GM12873 (cell line): Measurements from ENCODE around the gene ASB18.

Experiments
- CTCF ChIP-seq: IDR thresholded peaks from 2 replicates; pipeline ENCODE4 v1.5.1; 2012; ENCODE audit warnings: low read depth, mild to moderate bottlenecking, moderate library complexity, low read length, control low read depth; ENCODE audit not compliant: insufficient read depth; ENCODE audit errors: missing control alignments

ASB18 gene

DNA sequence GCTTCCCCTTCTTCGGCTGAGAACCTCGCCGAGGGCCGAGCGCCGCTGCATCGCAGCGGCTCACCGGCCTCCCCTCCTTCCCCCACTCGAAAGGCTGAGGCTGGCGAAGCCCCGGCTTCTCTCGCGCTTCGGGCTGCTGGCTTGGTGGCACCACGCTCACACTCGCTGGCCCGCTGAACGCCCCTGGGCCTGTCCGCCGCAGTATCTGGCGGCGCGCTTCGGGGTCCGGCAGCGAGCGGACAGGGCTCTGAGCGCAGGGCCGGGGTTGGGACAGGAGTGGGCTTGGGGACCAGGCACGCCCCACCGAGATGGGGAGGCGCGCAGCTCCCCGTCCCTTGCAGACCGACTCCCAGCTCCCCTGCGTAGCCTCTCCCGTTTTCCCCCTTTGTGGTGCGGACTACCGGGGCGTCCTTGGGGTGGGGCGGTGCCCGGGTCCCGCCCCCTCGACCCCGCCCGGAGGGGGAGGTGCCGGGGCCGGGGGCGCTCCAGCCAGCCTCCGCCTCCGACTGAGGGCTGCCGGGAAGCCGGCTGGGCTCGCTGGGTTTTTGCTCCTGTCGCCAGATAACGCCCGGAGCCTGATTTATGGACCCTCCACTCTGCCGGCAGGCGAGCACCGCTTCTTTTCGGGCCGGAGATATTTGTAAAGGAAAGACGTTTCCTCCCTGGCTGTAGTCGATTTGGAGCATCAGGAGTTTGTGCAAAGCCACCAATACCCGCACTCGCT is 99.8 kb downstream of the ASB18 start:
- TF ChIP-seq CTCF, result no peak

DNA sequence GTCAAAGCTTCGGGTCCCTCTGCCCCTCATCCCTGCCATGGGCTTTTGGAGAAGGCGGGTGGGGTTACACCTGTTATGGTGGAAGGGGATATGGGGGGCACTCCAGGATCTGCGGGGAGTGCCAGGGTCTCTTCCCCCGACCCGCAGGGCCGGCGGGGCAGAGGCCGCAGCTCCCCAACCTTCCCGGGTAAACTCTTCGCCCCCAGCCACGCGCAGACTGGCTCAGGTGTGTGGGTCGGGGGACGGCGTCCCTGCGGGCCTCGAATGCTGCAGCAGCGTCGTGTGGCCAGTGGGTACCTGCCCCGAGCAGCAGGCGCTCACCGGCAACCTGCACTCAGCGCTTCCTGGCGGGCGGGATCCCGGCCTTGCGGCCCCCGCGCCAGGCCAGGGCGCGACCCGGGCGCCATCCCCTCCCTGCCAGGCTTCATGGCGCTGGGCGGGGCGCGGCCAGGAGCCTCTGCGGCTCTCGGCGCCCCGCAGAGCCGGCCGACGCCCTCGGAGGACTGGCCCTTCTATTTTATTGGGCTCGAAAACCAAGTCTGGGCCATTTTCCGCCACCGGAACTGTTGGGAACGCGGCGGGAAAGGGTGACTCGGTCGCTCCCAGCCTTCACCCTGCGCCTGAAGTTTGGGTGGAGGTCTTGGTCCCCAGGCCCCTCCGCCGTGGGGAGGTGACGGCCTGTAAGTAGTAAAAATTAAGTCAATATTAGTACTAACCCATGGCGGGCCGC is 100.6 kb downstream of the ASB18 start:
- no peak for TF ChIP-seq CTCF

DNA sequence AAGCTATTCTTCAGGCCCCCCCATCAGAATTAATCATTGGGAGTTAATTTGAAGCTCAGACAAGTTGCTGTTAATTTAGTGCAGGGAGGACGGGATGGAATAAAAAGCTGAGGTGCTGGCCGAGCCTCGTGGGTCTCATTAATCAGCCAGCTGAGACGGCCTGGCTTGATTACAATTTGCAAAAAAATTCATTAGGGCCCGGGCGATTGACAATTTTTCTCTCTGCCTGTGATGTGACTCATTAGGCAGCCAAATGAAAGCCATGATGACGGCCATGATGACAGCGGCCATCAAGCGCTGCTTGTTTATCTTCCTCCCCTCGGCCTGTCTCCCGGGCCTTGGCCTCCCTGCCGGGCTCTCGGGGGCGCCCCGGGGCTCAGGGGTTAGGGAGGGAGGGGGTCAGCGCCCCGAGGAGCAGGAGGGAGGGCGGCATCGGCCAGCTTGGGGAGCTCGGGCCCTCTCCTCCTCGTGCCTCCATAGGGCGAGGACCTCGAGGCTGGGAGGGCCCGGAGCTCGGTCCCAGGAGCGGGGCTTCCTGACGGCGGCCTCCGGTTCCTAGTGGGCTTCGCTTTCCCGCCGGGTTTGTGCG is 101.2 kb downstream of the ASB18 start:
- no peak for TF ChIP-seq CTCF

DNA sequence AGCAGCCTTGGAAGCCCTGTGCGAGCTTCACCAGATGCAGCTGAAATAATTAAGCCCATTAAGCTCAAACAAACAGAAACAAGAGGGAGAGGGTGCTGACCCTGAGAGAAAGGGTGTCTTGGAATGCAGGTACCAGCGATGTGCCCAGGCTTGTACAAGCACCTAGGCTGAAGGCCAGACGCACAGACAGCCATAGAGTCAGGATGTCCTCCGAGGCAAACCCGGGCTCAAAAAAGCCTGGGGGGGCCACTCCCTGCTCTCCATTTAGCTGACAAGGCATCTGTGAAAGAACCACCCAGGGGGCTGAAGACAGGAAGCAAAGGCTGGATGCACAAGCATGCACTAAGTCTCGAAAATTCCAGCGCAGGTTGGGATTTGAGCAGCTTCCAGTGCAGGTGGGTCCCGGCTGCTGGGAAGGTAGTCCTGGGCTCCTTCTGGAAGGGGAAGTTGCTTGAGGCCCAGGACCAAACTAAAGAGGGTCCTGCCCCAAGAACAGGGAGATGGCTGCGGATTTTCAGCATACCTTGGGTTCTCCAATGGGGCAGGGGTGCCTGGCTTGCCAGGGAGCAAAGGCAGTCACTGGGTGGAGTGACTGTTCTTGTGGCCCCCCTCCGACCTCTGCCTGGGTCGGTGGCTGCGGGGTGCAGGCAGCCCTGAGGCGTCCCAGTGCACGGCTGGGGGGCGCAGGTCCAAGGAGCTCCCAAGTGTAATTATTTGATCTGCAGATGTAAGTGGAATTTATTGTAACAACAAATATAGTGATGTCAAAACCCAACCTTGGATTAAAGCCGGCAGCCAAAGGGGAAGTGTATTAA is 102.0 kb downstream of the ASB18 start:
- no peak for TF ChIP-seq CTCF

DNA sequence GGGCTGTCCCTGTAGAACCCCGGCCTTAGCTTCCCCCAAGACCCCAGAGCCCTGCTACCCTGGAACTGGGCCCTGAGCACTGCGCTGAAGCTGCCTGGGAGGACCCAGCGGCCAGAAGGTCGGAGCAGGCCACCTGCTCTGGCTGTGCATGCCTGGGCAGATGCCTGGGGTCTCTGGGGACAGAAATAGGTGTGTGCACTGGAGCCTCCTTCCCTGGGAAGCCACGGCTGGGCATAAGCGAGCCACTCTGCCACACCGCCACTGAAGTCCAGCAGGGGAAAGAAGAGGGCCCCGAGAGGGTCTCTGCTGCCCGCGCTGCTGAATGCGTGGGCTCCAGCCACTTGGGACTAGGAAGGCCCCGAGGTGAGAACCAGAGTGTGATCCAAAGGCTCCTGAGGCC is 102.7 kb downstream of the ASB18 start:
- no peak for TF ChIP-seq CTCF

DNA sequence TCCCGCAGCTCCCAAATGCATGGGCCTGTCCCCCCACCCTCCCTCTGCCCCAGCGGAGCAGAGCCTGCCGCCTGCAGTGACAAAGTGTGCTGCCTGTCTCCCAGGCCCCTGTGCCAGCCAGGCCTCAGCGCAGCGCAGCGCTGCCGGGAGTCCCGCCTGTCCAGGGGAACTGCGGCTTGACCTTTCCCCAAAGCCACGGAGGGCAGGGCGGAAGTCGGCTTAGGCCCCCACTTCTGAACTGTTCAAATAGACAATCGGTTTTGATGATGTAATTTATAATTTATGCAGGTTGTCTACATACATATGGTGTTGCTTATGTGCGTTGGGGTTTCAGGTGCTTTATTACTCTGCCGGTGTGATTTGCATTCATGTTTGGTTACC is 103.1 kb downstream of the ASB18 start:
- TF ChIP-seq CTCF, result no peak

DNA sequence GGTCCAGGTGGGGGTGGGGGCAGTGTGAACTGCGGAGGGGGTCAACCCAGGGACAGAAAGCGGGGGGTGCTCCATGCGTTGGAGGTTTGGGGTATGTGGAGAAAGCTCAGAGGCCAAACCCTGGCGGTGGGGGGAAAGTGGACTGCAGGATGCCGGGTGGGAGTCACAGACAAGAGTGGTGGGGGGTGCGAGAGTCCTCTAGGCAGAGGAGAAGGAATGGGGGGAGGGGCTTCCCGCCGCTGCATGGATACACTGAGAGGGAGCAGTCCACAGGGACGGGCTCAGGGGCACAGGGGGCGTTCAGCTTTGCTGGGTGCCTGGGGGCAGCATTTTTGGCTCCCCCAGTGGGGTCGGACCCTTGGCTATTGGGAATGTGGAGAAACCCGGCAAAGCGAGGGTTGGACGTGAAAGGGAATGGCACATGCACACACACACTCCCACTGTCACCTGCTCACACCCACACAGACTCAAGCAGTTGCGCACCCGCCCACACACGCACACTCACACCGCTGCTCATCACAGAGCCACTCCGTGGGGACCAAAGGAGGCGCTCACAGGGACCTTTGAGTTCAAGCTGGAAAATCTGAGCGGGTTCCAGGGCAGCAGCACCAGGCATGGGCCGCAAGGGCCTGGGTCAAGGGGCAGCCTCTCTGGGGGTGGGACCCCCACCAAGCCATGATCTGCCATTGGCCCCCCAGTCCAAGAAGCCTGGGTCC is 103.7 kb downstream of the ASB18 start:
- TF ChIP-seq CTCF, result no peak
